CD4-positive, alpha-beta memory T cell (primary cell): ENCODE results near the gene TRAF7. TPM values are rescaled to one million over a fixed set of nuclear protein-coding genes. Genes with fewer than 3 reads are reported as not detected.
"Not testable (repeated sequence)": the region's sequence is repeated elsewhere in the genome, so short reads cannot be mapped to it uniquely, and the experiment has no call there.

ENCODE experiments used
- CTCF ChIA-PET: fragments of 350-600 bp; sonication (Branson Sonifier 250); formaldehyde crosslinking; loops from one replicate; lab custom pipeline; 2021; ENCODE audit warnings: inconsistent platforms; ENCODE audit not compliant: partially characterized antibody; lab: Charles Lee
- POLR2A ChIA-PET: fragments of 350-600 bp; sonication (Branson Sonifier 250); formaldehyde crosslinking; loops from one replicate; lab custom pipeline; 2021; ENCODE audit not compliant: partially characterized antibody; lab: Charles Lee
- DNase-seq, 5 donors: peaks; one replicate each; pipeline versions ENCODE4 v3.0.0 to v3.0.0-alpha.2; 2020 to 2022; ENCODE audit warnings: mixed read lengths in 1 of 5
- H3K27ac ChIP-seq: one replicate; pipeline ENCODE4 v1.7.0; 2013; ENCODE audit warnings: low read depth, low read length
- H3K27me3 ChIP-seq: 2 replicates; pipeline ENCODE4 v1.7.0; 2013; ENCODE audit warnings: mild to moderate bottlenecking, low read length, moderate library complexity; ENCODE audit not compliant: insufficient read depth
- H3K36me3 ChIP-seq: 2 replicates; pipeline ENCODE4 v1.7.0; 2013; ENCODE audit warnings: mild to moderate bottlenecking, low read length, moderate library complexity; ENCODE audit not compliant: insufficient read depth
- H3K4me1 ChIP-seq: 2 replicates; pipeline ENCODE4 v1.7.0; 2013; ENCODE audit warnings: mild to moderate bottlenecking, low read length, moderate library complexity; ENCODE audit not compliant: insufficient read depth
- H3K4me3 ChIP-seq, 2 donors: one replicate each; pipeline ENCODE4 v1.7.0; 2013; ENCODE audit warnings: low read length in 2 of 2, mild to moderate bottlenecking in 1 of 2
- H3K9me3 ChIP-seq, 2 donors: one replicate each; pipeline ENCODE4 v1.7.0; 2013; ENCODE audit warnings: low read length in 2 of 2, control low read depth in 1 of 2; ENCODE audit not compliant: control insufficient read depth in 1 of 2
- H3K27ac Mint-ChIP-seq, 7 donors: one replicate each; pipeline ENCODE4 v1.8.0; 2020 to 2021; ENCODE audit warnings: mixed read lengths in 7 of 7, mild to moderate bottlenecking in 6 of 7, inconsistent platforms in 3 of 7, moderate library complexity in 3 of 7
- H3K27me3 Mint-ChIP-seq, 2 donors: one replicate each; pipeline ENCODE4 v1.8.0; 2020 to 2021; ENCODE audit warnings: mixed read lengths in 2 of 2
- H3K36me3 Mint-ChIP-seq, 2 donors: one replicate each; pipeline ENCODE4 v1.8.0; 2020 to 2021; ENCODE audit warnings: mixed read lengths in 2 of 2, inconsistent platforms in 1 of 2, mild to moderate bottlenecking in 1 of 2
- H3K4me1 Mint-ChIP-seq, 4 donors: one replicate each; pipeline ENCODE4 v1.8.0; 2020 to 2021; ENCODE audit warnings: mixed read lengths in 4 of 4, mild to moderate bottlenecking in 1 of 4
- H3K4me3 Mint-ChIP-seq, 8 donors: one replicate each; pipeline ENCODE4 v1.8.0; 2020 to 2021; ENCODE audit warnings: mixed read lengths in 8 of 8, mild to moderate bottlenecking in 7 of 8, moderate library complexity in 6 of 8, inconsistent platforms in 3 of 8
- H3K9me3 Mint-ChIP-seq, 8 donors: one replicate each; pipeline ENCODE4 v1.8.0; 2020 to 2021; ENCODE audit warnings: mixed read lengths in 8 of 8, mild to moderate bottlenecking in 5 of 8, inconsistent platforms in 3 of 8, moderate library complexity in 1 of 8
- intact Hi-C: fragments of 100-400 bp; cut with micrococcal nuclease; formaldehyde crosslinking; loops from one replicate; pipeline ENCODE4 v1.15.1; 2023
- polyA plus RNA-seq, 2 donors: library from polyadenylated mRNA; unstranded; fragments of 300-500 nt; fragmentation: Illumina TruSeq; gene quantifications; one replicate each; pipeline ENCODE4 v1.2.3, GENCODE V29; 2021
- total RNA-seq, 2 experiments: library from RNA; stranded (reverse); gene quantifications; one replicate each; pipeline ENCODE4 v1.2.3, GENCODE V29; 2021

TRAF7 gene
- total and polyA plus RNA-seq, 4 experiments from 2014 or later = 1.9 to 41.9 (median 24.9) TPM

GRCh38 chr16:2110332-2111008 lies 45.1 kb upstream of the TRAF7 start:
- CTCF ChIA-PET, H3K36me3 ChIP-seq, H3K27ac ChIP-seq, H3K4me1 ChIP-seq, POLR2A ChIA-PET, intact Hi-C loops, H3K27me3 Mint-ChIP-seq, H3K4me1 Mint-ChIP-seq, H3K9me3 Mint-ChIP-seq, H3K9me3 ChIP-seq, H3K4me3 Mint-ChIP-seq, H3K27ac Mint-ChIP-seq, H3K27me3 ChIP-seq, DNase-seq, H3K4me3 ChIP-seq, H3K36me3 Mint-ChIP-seq: not testable (repeated sequence)

- H3K4me3 ChIP-seq, H3K27ac Mint-ChIP-seq, CTCF ChIA-PET, H3K4me1 Mint-ChIP-seq, H3K4me1 ChIP-seq, intact Hi-C loops, H3K9me3 ChIP-seq, H3K36me3 ChIP-seq, H3K27me3 ChIP-seq, H3K27ac ChIP-seq, DNase-seq, H3K9me3 Mint-ChIP-seq, POLR2A ChIA-PET, H3K4me3 Mint-ChIP-seq, H3K36me3 Mint-ChIP-seq, H3K27me3 Mint-ChIP-seq: not testable (repeated sequence)
Measured at GRCh38 chr16:2111009-2111353, 44.6 kb upstream of the TRAF7 start.

- H3K27ac ChIP-seq, H3K4me1 Mint-ChIP-seq, CTCF ChIA-PET, H3K27me3 Mint-ChIP-seq, POLR2A ChIA-PET, H3K36me3 ChIP-seq, H3K4me3 Mint-ChIP-seq, H3K4me1 ChIP-seq, H3K9me3 ChIP-seq, H3K9me3 Mint-ChIP-seq, intact Hi-C loops, H3K36me3 Mint-ChIP-seq, H3K4me3 ChIP-seq, H3K27me3 ChIP-seq: not testable (repeated sequence)
- peak overlapping the region in 1 of 7 donors; percentile 12 for H3K27ac Mint-ChIP-seq
- DNase-seq = peak in 1 of 5 donors; percentile 5
Measured at GRCh38 chr16:2111412-2112335, 43.9 kb upstream of the TRAF7 start.

- peak in 1 of 5 donors; percentile 22 for DNase-seq
- H3K27ac Mint-ChIP-seq, H3K36me3 Mint-ChIP-seq, H3K27ac ChIP-seq, H3K36me3 ChIP-seq, H3K9me3 Mint-ChIP-seq, H3K27me3 Mint-ChIP-seq, CTCF ChIA-PET, POLR2A ChIA-PET, H3K4me3 ChIP-seq, H3K4me3 Mint-ChIP-seq, intact Hi-C loops, H3K27me3 ChIP-seq, H3K4me1 ChIP-seq, H3K9me3 ChIP-seq, H3K4me1 Mint-ChIP-seq: not testable (repeated sequence)
Measured at GRCh38 chr16:2112539-2113106, 43.0 kb upstream of the TRAF7 start.

GRCh38 chr16:2114225-2114624 lies 41.4 kb upstream of the TRAF7 start:
- H3K4me1 Mint-ChIP-seq, H3K4me1 ChIP-seq, H3K9me3 ChIP-seq, H3K36me3 Mint-ChIP-seq, intact Hi-C loops, H3K4me3 Mint-ChIP-seq, H3K27ac ChIP-seq, H3K27me3 ChIP-seq, CTCF ChIA-PET, DNase-seq, H3K27me3 Mint-ChIP-seq, H3K27ac Mint-ChIP-seq, H3K36me3 ChIP-seq, POLR2A ChIA-PET, H3K9me3 Mint-ChIP-seq, H3K4me3 ChIP-seq: not testable (repeated sequence)

GRCh38 chr16:2114885-2115590 lies 40.5 kb upstream of the TRAF7 start:
- H3K4me1 ChIP-seq, H3K9me3 ChIP-seq, H3K4me3 Mint-ChIP-seq, H3K9me3 Mint-ChIP-seq, H3K4me3 ChIP-seq, H3K27me3 Mint-ChIP-seq, H3K27me3 ChIP-seq, H3K36me3 Mint-ChIP-seq, H3K36me3 ChIP-seq, intact Hi-C loops, H3K27ac ChIP-seq, CTCF ChIA-PET, H3K4me1 Mint-ChIP-seq, H3K27ac Mint-ChIP-seq, POLR2A ChIA-PET, DNase-seq: not testable (repeated sequence)

GRCh38 chr16:2115591-2115973 lies 40.0 kb upstream of the TRAF7 start:
- H3K4me1 Mint-ChIP-seq = peaks cover 0 to 4% (median 2%) of the 10 kb centered on the region in 4 donors
- H3K27me3 Mint-ChIP-seq = no peaks in the 10 kb centered on the region
- H3K27ac Mint-ChIP-seq = no peak overlapping the region
- no peaks in the 10 kb centered on the region for H3K9me3 Mint-ChIP-seq
- H3K4me1 ChIP-seq = no peaks in the 10 kb centered on the region
- intact Hi-C loops = no loop called here
- H3K4me3 ChIP-seq = no peak overlapping the region
- no peak for DNase-seq
- ChIA-PET CTCF (no interaction called here), POLR2A (no interaction called here)
- no peaks in the 10 kb centered on the region for H3K9me3 ChIP-seq
- no peaks in the 10 kb centered on the region for H3K27me3 ChIP-seq
- peaks cover 0 to 5% of the 10 kb centered on the region in 2 donors for H3K36me3 Mint-ChIP-seq
- no peaks in the 10 kb centered on the region for H3K36me3 ChIP-seq
- no peak overlapping the region for H3K27ac ChIP-seq
- no peak overlapping the region for H3K4me3 Mint-ChIP-seq
